Glutamatergic neuron (in vitro differentiated cells): ENCODE data around the gene SF3B4. TPM values are rescaled to one million over a fixed set of nuclear protein-coding genes. Genes with fewer than 3 reads are reported as not detected.
A peak's percentile ranks its signal among the peaks of the same experiment; 100 is the strongest.

Experiments used
- DNase-seq: peaks from one replicate; pipeline ENCODE4 v3.0.0; 2022
- H3K27ac Mint-ChIP-seq: one replicate; pipeline ENCODE4 v1.8.0; 2020; ENCODE audit warnings: mild to moderate bottlenecking, mixed read lengths, inconsistent platforms; ENCODE audit not compliant: unreplicated experiment
- H3K27me3 Mint-ChIP-seq: one replicate; pipeline ENCODE4 v1.8.0; 2020; ENCODE audit warnings: mild to moderate bottlenecking, moderate library complexity, mixed read lengths, inconsistent platforms; ENCODE audit not compliant: unreplicated experiment
- H3K36me3 Mint-ChIP-seq: one replicate; pipeline ENCODE4 v1.8.0; 2020; ENCODE audit warnings: mild to moderate bottlenecking, mixed read lengths, inconsistent platforms; ENCODE audit not compliant: unreplicated experiment
- H3K4me1 Mint-ChIP-seq: one replicate; pipeline ENCODE4 v1.8.0; 2020; ENCODE audit warnings: mild to moderate bottlenecking, low read depth, mixed read lengths, inconsistent platforms; ENCODE audit not compliant: unreplicated experiment
- H3K4me3 Mint-ChIP-seq: one replicate; pipeline ENCODE4 v1.8.0; 2020; ENCODE audit warnings: mild to moderate bottlenecking, mixed read lengths, inconsistent platforms; ENCODE audit not compliant: unreplicated experiment
- H3K9me3 Mint-ChIP-seq: one replicate; pipeline ENCODE4 v1.8.0; 2020; ENCODE audit warnings: mild to moderate bottlenecking, moderate library complexity, mixed read lengths, inconsistent platforms; ENCODE audit not compliant: unreplicated experiment
- total RNA-seq: library from RNA; stranded (reverse); fragmentation: NEBNext Ultra II Directional; extraction: Animal tissue kit (Norgen Biotek cat#: 25700); gene quantifications from one replicate; pipeline ENCODE4 v1.2.1, GENCODE V29; 2021; ENCODE audit not compliant: unreplicated experiment
- TF ChIP-seq, protein P1 (sequence below): fragments of 200-600 bp; sonication (generic); IDR thresholded peaks from one replicate; pipeline ENCODE4 v1.5.0; 2021; ENCODE audit not compliant: partially characterized antibody, unreplicated experiment

The SF3B4 gene
- total RNA-seq, 1 donor from 2014 or later, result 47.3 TPM

DNA sequence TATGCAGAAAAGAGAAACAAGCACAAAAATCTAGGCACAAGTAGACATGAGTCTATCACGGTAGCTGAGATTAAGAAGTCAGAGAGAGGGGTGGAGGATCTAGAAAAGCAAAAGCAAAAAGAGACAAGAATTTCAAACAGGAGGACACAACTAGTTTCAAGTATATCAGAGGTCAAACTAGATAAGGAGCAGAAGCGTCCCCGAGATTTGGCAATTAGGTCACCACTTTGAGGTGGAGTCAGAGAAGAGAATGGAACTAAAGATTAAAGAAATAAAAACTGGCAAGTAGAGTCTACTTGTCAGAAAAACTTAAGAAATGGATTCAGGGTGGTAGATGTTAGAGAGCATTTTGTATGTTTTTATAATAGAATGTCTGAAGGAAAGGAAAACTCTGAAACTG is 2.3 kb downstream of the SF3B4 start:
- TF ChIP-seq, protein P1, sequence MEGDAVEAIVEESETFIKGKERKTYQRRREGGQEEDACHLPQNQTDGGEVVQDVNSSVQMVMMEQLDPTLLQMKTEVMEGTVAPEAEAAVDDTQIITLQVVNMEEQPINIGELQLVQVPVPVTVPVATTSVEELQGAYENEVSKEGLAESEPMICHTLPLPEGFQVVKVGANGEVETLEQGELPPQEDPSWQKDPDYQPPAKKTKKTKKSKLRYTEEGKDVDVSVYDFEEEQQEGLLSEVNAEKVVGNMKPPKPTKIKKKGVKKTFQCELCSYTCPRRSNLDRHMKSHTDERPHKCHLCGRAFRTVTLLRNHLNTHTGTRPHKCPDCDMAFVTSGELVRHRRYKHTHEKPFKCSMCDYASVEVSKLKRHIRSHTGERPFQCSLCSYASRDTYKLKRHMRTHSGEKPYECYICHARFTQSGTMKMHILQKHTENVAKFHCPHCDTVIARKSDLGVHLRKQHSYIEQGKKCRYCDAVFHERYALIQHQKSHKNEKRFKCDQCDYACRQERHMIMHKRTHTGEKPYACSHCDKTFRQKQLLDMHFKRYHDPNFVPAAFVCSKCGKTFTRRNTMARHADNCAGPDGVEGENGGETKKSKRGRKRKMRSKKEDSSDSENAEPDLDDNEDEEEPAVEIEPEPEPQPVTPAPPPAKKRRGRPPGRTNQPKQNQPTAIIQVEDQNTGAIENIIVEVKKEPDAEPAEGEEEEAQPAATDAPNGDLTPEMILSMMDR, result no peak
- no peak for DNase-seq
- Mint-ChIP-seq H3K9me3 (peaks cover 9% of the 10 kb centered on the region), H3K4me3 (peak overlapping the region; percentile 2), H3K4me1 (peaks cover 12% of the 10 kb centered on the region), H3K36me3 (peaks cover 9% of the 10 kb centered on the region), H3K27me3 (peaks cover 9% of the 10 kb centered on the region), H3K27ac (no peak overlapping the region)

DNA sequence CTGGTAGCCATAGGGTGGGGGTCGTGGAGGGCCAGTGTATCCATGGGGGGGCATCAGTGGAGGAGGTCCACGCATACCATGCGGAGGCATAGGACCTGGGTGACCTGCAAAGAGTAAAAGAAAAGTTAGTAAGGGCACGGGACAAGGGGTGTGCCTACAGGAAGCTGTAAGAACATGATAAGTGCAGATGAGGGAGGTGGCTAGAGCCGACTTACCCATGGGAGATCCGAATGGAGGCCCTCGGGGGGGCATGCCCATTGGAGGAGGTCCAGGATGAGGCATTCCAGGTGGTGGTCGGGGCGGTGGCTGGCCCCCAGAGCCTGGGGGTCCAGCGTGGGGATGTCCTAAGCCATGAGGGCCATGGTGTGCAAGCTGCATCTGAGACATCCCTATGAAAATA is 4.0 kb downstream of the SF3B4 start:
- peaks cover 7% of the 10 kb centered on the region for H3K9me3 Mint-ChIP-seq
- H3K4me1 Mint-ChIP-seq, result peaks cover 10% of the 10 kb centered on the region
- no peak overlapping the region for H3K4me3 Mint-ChIP-seq
- DNase-seq, result no peak
- peaks cover 9% of the 10 kb centered on the region for H3K36me3 Mint-ChIP-seq
- TF ChIP-seq, protein P1, result no peak
- no peak overlapping the region for H3K27ac Mint-ChIP-seq
- peaks cover 9% of the 10 kb centered on the region for H3K27me3 Mint-ChIP-seq

DNA sequence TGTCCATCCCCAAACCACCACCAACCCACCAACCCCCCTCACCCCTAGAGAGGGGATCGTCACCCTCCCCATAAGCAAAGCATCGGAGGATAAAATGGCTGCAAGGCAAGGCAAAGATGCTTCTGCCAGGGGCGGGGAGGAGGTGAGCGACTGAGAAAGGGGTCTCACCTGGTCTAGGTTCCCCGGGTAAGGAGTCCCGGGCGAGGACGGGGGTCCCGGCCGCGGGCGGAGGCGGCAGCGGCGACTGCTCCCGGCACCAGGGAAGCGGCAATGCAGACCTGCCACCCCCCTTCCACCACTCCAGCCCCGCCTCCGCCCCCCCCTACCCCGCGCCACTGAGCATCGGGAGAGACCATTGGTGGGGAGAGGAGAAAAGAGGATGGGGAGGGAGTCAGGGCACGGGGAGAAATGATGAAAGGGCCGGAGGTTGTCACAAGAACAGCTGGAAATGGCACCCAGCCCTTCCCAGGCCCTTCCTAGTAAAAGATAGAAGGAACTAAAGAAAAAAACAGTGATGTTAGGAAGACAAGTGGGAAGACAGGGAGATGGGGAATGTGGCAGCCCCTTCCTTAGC is 9.9 kb downstream of the SF3B4 start, which contains the start of gene SV2A:
TSS of gene SV2A (minus strand) at position 274 of the 574 bp plus-strand sequence. CDS start 4,004 bp downstream, outside the sequence.
- Mint-ChIP-seq H3K36me3 (peaks cover 4% of the 10 kb centered on the region), H3K4me1 (peaks cover 6% of the 10 kb centered on the region), H3K27ac (no peak within 1 kb of the TSS), H3K4me3 (peak within 1 kb of the TSS; percentile 79), H3K27me3 (peaks cover 8% of the 10 kb centered on the region), H3K9me3 (peaks cover 2% of the 10 kb centered on the region)
- TF ChIP-seq, protein P1, result no peak
- peak; percentile 61 for DNase-seq

DNA sequence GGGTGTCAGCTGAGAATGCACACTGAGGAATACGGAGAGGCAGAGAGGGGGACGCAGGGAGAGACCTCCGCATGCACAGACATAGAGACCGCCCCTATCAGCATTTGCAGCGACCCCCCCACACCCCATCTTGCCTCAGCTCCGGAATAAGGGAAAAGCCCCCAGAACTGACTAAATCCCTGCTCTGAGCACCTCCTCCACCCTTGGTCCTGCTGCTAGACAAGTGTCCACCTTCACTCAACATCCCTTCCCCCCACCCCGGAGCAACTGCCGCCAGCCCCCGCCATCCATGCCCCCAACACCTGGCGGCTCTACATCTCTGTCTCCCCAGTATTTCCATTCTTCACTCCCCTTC is 10.7 kb downstream of the SF3B4 start:
- Mint-ChIP-seq H3K9me3 (peaks cover 2% of the 10 kb centered on the region), H3K27me3 (peaks cover 8% of the 10 kb centered on the region), H3K4me1 (peaks cover 6% of the 10 kb centered on the region), H3K36me3 (peaks cover 4% of the 10 kb centered on the region), H3K4me3 (peak overlapping the region; percentile 79), H3K27ac (no peak overlapping the region)
- DNase-seq, result no peak
- TF ChIP-seq, protein P1, result no peak

DNA sequence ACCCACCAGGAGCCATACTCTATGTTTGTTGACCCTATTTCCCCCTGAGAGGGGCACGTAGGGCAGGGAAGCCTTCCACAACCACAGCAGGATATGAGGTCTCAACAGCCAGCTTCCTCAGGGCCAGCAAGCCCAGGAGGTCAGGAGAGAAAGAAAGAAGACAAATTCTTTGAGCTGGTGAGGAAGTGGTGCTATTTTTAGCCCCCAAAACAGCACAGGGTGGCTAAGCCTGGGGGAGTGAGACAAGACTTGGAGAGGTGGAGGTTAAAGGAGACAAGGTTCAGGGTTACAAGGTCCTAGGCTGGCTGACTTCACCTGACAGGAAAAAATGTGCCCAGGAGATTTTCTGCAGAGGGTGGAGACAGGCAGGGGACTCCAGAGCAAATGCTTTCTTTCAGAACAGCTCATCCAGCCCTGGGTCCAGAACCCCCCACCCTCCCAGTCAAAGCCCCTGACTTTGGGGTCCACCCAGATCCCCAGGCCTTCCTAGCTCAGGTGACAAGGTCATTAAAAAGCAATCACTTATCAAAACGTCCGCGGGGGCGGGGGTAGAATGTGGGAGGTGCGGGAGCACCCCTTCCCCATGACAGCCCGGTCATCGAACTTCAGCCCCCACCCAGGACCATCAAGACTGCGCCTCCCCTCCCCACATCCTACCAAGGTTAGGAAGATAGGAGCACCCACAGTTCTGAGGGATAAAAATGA is 11.3 kb downstream of the SF3B4 start:
- peak overlapping the region; percentile 79 for H3K4me3 Mint-ChIP-seq
- H3K9me3 Mint-ChIP-seq, result peaks cover 4% of the 10 kb centered on the region
- DNase-seq, result no peak
- H3K4me1 Mint-ChIP-seq, result peaks cover 6% of the 10 kb centered on the region
- peaks cover 9% of the 10 kb centered on the region for H3K36me3 Mint-ChIP-seq
- TF ChIP-seq, protein P1, result no peak
- H3K27ac Mint-ChIP-seq, result no peak overlapping the region
- H3K27me3 Mint-ChIP-seq, result peaks cover 8% of the 10 kb centered on the region
